Suppressor macrophage treated with lipopolysaccharide for 1 hour (primary cell): ENCODE measurements around the gene SEC24A.
"Not testable (repeated sequence)": the region's sequence is repeated elsewhere in the genome, so short reads cannot be mapped to it uniquely, and the experiment has no call there.

ENCODE experiments used
- DNase-seq, 3 donors: peaks; one replicate each; pipeline ENCODE4 v3.0.0-alpha.2; 2020 to 2022

Gene SEC24A

GRCh38 chr5:134650660-134651059 is 2.1 kb downstream of the SEC24A start:
- not testable (repeated sequence) for DNase-seq

- DNase-seq = no peak
Observed at GRCh38 chr5:134651531-134651930, 2.9 kb downstream of the SEC24A start.

DNA sequence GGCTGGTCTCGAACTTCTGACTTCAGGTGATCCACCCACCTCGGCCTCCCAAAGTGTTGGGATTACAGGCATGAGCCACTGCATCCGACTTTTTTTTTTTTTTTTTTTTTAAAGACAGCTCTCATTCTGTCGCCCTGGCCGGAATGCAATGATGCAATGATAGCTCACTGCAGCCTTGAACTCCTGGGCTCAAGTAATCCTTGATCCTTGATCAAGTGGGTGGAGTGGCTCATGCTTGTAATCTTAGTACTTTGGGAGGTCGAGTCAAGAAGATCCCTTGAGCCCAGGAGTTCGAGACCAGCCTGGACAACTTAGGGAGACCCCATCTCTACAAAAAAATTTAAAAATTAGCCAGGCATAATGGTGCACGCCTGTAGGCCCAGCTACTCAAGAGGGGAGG is 8.1 kb downstream of the SEC24A start:
- no peak for DNase-seq

DNA sequence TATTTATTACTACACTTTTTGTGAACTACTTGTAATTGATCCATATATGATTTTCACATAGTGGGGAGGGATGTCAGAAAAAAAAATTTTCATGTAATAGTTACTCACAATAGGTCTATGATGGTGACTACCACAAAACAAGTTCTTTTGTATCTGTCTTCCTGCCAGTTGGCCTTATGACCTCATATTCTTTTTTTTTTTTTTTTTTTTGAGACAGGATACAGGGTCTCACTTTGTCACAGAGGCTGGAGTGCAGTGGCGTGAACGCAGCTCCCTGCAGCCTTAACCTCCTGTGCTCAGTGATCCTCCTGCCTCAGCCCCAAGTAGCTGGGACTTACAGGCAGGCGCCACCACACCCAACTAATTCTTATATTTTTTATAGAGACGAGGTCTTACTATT is 10.9 kb downstream of the SEC24A start:
- DNase-seq = no peak

DNA sequence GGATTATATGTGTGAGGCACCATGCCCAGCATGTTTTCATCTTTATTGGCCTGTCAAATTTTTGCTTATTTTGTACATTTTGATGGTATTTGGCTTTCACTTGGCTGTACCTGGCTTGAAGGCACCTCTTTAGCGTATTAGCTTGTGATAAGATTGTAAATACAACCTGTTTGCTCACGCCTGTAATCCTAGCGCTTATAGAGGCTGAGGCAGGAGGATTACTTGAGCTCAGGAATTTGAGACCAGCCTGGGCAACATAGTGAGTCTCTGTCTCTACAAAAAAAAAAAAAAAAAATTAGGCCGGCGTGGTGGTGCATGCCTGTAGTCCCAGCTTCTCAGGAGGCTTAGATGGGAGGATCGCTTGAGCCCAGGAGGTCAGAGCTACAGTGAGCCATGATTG is 11.3 kb downstream of the SEC24A start:
- DNase-seq = no peak

- no peak for DNase-seq
Observed at GRCh38 chr5:134662971-134663370, 14.4 kb downstream of the SEC24A start.

GRCh38 chr5:134664448-134664847 is 15.9 kb downstream of the SEC24A start:
- DNase-seq = no peak

DNA sequence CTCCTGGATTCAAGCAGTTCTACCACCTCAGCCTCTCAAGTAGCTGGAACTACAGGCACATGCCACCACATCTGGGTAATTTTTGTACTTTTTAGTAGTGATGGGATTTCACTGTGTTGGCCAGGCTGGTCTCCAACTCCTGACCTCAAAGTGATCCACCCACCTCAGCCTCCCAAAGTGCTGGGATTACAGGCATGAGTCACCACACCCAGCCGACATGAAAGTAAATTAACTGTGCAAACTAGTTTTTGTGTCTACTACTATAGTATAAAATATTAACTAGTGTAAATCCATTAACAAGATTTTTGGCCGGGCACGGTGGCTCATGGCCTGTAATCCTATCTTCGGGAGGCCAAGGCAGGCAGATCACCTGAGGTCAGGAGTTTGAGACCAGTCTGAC is 25.0 kb downstream of the SEC24A start:
- not testable (repeated sequence) for DNase-seq

GRCh38 chr5:134677357-134677756 is 28.8 kb downstream of the SEC24A start:
- DNase-seq = not testable (repeated sequence)

DNA sequence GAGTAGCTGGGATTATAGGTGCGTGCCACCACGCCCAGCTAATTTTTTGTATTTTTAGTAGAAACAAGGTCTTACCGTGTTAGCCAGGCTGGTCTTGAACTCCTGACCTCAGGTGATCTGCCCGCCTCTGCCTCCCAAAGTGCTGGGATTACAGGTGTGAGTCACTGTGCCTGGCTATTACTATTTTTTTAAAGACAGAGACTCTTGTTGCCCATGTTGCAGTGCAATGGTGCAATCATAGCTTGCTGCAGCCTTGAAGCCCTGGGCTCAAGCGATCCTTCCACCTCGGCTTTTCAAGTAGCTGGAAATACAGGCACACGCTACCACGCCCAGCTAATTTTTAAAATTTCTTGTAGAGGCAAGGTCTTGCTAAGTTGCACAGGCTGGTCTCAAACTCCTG is 41.6 kb downstream of the SEC24A start:
- DNase-seq = not testable (repeated sequence)

GRCh38 chr5:134692722-134693121 is 44.1 kb downstream of the SEC24A start:
- no peak for DNase-seq

GRCh38 chr5:134708301-134708700 is 59.7 kb downstream of the SEC24A start:
- DNase-seq = no peak

GRCh38 chr5:134714120-134714519 is 65.5 kb downstream of the SEC24A start:
- no peak for DNase-seq

DNA sequence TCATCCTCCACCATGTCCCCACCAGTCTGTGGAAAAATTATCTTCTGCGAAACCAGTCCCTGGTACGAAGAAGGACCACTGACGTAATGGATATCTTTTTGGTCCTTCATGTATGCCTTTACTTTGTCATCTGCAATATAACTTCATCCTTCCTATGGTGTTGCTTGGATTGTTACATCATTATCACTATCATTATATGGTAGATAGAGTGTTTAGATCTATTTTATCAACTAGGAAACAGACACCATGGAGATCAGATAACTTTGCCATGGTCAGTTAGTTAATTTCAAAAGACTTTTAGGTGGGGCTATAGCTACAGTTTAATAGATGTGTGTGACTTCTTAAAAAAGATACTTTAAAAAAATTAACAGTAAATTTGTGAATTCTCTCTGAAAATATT is 66.0 kb downstream of the SEC24A start:
- no peak for DNase-seq

DNA sequence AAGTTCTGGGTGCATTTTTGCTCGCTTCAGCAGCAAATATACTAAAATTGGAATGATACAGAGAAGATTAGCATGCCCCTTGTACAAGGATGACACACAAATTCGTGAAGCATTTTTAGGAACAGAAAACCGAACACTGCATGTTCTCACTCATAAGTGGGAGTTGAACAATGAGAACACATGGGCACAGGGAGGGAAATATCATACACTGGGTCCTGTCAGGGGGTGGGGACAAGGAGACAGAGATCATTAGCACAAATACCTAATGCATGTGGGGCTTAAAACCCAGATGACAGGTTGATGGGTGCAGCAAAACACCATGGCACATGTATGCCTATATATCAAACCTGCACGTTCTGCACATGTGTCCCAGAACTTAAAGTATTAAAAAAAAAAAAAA is 66.9 kb downstream of the SEC24A start:
- DNase-seq = not testable (repeated sequence)

GRCh38 chr5:134724872-134725271 is 76.3 kb downstream of the SEC24A start:
- DNase-seq = no peak

GRCh38 chr5:134732819-134733218 is 84.2 kb downstream of the SEC24A start:
- peak in 1 of 3 donors; percentile 27 for DNase-seq

- no peak for DNase-seq
Observed at GRCh38 chr5:134735243-134735642, 86.7 kb downstream of the SEC24A start.

GRCh38 chr5:134736173-134736812 is 87.7 kb downstream of the SEC24A start:
- peak; percentile 5 to 38 (median 36) for DNase-seq

DNA sequence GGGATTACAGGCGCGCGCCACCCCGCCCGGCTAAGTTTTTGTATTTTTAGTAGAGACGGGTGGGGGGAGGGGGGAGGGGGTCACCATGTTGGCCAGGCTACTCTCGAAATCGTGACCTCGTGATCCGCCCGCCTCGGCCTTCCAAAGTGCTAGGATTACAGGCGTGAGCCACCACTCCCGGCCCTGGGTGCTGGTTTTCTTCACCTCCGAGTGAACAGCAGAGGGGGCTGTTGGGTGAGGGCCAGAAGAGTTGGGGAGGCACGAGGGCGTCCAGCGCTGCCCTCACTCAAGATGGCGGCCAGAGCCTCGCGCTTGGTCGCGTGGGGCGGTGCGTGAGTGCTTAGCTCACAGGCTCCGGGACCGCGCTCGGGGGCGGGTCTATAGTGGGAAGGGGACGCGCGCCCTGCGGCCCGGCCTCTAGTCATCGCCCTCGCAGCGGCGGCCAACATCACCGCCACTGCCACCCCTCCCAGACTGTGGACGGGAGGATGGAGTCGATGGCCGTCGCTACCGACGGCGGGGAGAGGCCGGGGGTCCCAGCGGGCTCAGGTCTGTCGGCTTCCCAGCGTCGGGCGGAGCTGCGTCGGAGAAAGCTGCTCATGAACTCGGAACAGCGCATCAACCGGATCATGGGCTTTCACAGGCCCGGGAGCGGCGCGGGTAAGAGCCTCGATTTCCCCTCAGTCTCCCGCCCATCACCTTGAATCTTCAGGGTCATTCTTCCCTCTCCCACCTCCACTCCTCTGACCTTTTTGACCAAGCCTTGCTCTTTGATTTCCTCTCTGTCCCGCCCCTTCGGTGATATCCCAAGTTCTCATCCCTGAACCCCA is 89.8 kb downstream of the SEC24A start, which contains the start of gene CAMLG:
Gene CAMLG, plus strand, starts transcription at position 416 of the 830 bp plus-strand sequence. Its CDS starts 73 bp downstream, at position 489.
- peak; percentile 100 for DNase-seq

DNA sequence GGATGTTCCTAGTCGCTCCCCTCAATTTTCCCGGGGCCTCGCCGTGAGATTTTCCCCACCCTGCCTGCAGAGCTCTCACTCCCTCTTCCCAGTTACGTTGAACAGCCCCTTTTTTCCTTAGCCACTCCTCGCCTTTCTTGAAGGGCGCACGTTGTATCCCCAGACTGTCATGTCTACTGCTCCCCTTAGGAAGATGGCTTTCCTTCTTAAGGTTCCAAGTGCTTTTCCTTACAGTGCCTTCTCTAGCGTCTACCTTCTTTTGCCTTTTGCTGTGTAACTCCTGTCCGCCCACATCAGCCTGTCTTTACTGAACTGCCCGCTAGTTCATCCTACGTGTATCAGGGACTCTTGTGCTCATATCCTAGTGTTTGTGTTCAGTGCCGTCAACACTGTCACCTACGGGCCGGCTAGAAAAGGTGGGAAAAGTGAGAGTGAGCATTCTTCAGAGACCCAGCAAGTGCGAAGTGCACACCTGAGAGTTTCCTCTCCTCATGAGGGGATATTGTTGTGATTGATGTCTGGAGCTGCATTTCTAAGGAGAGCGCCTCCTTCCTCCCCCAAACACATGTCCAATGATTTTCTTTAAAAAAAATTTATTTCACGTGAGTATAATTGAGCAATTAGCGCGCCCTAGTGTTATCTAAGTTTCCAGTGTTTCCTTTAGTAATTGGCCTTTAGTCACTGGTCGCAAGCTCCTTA is 90.5 kb downstream of the SEC24A start:
- DNase-seq = peak; percentile 43 to 44 (median 43)

DNA sequence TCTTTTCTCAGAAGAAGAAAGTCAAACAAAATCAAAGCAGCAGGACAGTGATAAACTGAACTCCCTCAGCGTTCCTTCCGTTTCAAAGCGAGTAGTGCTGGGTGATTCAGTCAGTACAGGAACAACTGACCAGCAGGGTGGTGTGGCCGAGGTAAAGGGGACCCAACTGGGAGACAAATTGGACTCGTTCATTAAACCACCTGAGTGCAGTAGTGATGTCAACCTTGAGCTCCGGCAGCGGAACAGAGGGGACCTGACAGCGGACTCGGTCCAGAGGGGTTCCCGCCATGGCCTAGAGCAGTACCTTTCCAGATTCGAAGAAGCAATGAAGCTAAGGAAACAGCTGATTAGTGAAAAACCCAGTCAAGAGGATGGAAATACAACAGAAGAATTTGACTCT is 92.5 kb downstream of the SEC24A start:
- DNase-seq = no peak

DNA sequence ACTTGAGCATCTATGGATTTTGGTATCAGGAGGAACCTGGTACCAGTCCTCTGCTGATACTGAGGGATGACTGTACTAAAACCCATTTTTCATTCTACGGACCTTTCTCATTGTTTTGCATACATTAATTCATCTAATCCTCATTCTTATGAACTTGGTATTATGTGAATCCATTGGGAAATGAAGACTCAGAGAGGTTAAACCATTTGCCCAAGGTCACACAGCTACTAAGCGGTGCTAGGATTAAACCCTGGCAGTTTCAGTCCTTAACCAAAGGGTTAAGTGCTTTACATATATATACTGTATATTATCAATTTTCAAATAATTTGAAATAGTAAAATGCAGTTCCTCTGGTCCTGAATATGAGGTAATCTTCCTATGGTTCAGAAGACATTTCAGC is 93.5 kb downstream of the SEC24A start:
- no peak for DNase-seq

DNA sequence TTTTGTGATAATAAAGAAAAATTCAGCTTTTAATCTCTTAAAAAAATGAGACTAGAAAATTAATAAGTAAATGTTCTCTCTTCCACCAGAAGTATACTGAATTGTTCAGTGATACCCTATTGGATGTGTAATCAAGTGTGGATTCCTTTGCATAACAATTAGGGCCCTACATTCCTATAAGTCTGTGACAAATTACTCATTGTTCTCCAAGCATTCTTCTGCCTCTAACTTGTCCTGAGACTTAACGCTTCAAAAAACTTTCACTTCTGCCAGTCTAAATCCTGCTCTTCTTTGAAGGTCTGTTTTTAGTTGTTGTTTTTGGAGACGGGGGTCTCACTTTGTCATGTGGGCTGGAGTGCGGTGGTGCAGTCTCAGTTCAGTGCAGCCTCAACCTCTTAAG is 100.8 kb downstream of the SEC24A start:
- DNase-seq = no peak
